B cell (primary cell): ENCODE measurements around the gene ARG1. TPM values are rescaled to one million over a fixed set of nuclear protein-coding genes. Genes with fewer than 3 reads are reported as not detected.

ENCODE experiments used
- ATAC-seq: fragments of 200-7000 bp; cut with Tn5 transposase; one replicate; pipeline ENCODE4 v1.10.0; 2021; ENCODE audit warnings: low read depth, mild to moderate bottlenecking, moderate number of reproducible peaks, moderate library complexity
- CTCF ChIA-PET: fragments of 350-600 bp; sonication (Branson Sonifier 250); formaldehyde crosslinking; loops from one replicate; lab custom pipeline; 2021; ENCODE audit warnings: antibody characterized with exemption, inconsistent platforms; lab: Charles Lee
- POLR2A ChIA-PET: fragments of 350-600 bp; sonication (Branson Sonifier 250); formaldehyde crosslinking; loops from one replicate; lab custom pipeline; 2021; ENCODE audit warnings: antibody characterized with exemption; lab: Charles Lee
- DNase-seq: peaks from one replicate; pipeline ENCODE4 v3.0.0; 2013
- H2AFZ ChIP-seq: 2 replicates; pipeline ENCODE4 v1.6.1; 2012; ENCODE audit warnings: mild to moderate bottlenecking, low read depth, low read length; ENCODE audit not compliant: insufficient read depth, poor library complexity, severe bottlenecking
- H3K27ac ChIP-seq, 2 donors: 1 replicate in 1 of 2; 2 replicates in 1 of 2; pipeline ENCODE4 v1.5.1; 2012 to 2013; ENCODE audit warnings: low read length in 2 of 2, mild to moderate bottlenecking in 2 of 2, moderate library complexity in 1 of 2
- H3K27me3 ChIP-seq, 4 experiments: fragments of 200-600 bp in 1 of 4; sonication (generic) in 1 of 4; replicated peaks in 1 of 4; 1 replicate in 2 of 4; 2 replicates in 2 of 4; pipeline versions ENCODE4 v1.6.1 to v1.7.0; 2013 to 2016; ENCODE audit warnings: low read length in 3 of 4, mild to moderate bottlenecking in 2 of 4, mixed read lengths in 1 of 4, moderate library complexity in 1 of 4; ENCODE audit not compliant: insufficient read depth in 4 of 4, control insufficient read depth in 3 of 4; ENCODE audit errors: control extremely low read depth in 1 of 4
- H3K36me3 ChIP-seq, 2 experiments: replicated peaks in 1 of 2; 1 replicate in 1 of 2; 2 replicates in 1 of 2; pipeline versions ENCODE4 v1.6.1 to v1.7.1; 2013; ENCODE audit warnings: low read length in 1 of 2; ENCODE audit not compliant: insufficient read depth in 2 of 2, control insufficient read depth in 1 of 2; ENCODE audit errors: control extremely low read depth in 1 of 2, extremely low read depth in 1 of 2
- H3K4me1 ChIP-seq, 2 donors: fragments of 200-600 bp in 1 of 2; sonication (generic) in 1 of 2; 1 replicate in 1 of 2; 2 replicates in 1 of 2; pipeline versions ENCODE4 v1.5.1 to v1.6.1; 2013 to 2017; ENCODE audit warnings: low read length in 2 of 2; ENCODE audit not compliant: control insufficient read depth in 2 of 2, insufficient read depth in 2 of 2
- H3K4me2 ChIP-seq: replicated peaks from 2 replicates; pipeline ENCODE3; 2012; ENCODE audit warnings: mild to moderate bottlenecking, low read depth, low read length; ENCODE audit not compliant: poor library complexity, severe bottlenecking
- H3K4me3 ChIP-seq, 5 experiments: fragments of 200-600 bp in 1 of 5; sonication (generic) in 1 of 5; 1 replicate in 3 of 5; 2 replicates in 2 of 5; pipeline versions ENCODE4 v1.5.1 to v1.7.0; 2011 to 2016; ENCODE audit warnings: low read length in 4 of 5, mild to moderate bottlenecking in 4 of 5, low read depth in 2 of 5, control low read depth in 1 of 5, moderate library complexity in 1 of 5; ENCODE audit not compliant: insufficient read depth in 1 of 5; ENCODE audit errors: control extremely low read depth in 1 of 5, extremely low read depth in 1 of 5
- H3K79me2 ChIP-seq: fragments of 200-600 bp; sonication (generic); one replicate; pipeline ENCODE4 v1.6.0; 2016; ENCODE audit warnings: low read length; ENCODE audit not compliant: control insufficient read depth, insufficient read depth
- H3K9ac ChIP-seq: fragments of 200-600 bp; sonication (generic); 2 replicates; pipeline ENCODE4 v1.6.1; 2017; ENCODE audit warnings: mild to moderate bottlenecking, low read length, moderate library complexity
- H3K9me3 ChIP-seq, 3 donors: one replicate each; pipeline versions ENCODE4 v1.6.1 to v1.7.1; 2013; ENCODE audit warnings: low read length in 2 of 3; ENCODE audit not compliant: control insufficient read depth in 2 of 3, insufficient read depth in 1 of 3; ENCODE audit errors: control extremely low read depth in 1 of 3
- H4K20me1 ChIP-seq: 2 replicates; pipeline ENCODE4 v1.6.0; 2012; ENCODE audit warnings: mild to moderate bottlenecking, low read length; ENCODE audit not compliant: insufficient read depth, control insufficient read depth, poor library complexity, severe bottlenecking
- H3K27ac Mint-ChIP-seq: one replicate; pipeline ENCODE4 v1.8.0; 2021; ENCODE audit warnings: mixed read lengths
- H3K27me3 Mint-ChIP-seq: one replicate; pipeline ENCODE4 v1.8.0; 2021; ENCODE audit warnings: mixed read lengths
- H3K4me1 Mint-ChIP-seq: one replicate; pipeline ENCODE4 v1.8.0; 2021; ENCODE audit warnings: mixed read lengths
- H3K4me3 Mint-ChIP-seq: one replicate; pipeline ENCODE4 v1.8.0; 2021; ENCODE audit warnings: mixed read lengths
- H3K9me3 Mint-ChIP-seq: one replicate; pipeline ENCODE4 v1.8.0; 2022; ENCODE audit warnings: mixed read lengths; ENCODE audit not compliant: insufficient read depth
- EZH2 ChIP-seq: IDR thresholded peaks from 2 replicates; pipeline ENCODE4 v1.6.1; 2012; ENCODE audit warnings: borderline replicate concordance, low read depth, mild to moderate bottlenecking, moderate library complexity, low read length; ENCODE audit not compliant: insufficient read depth, poor library complexity, severe bottlenecking
- WGBS: methylation state at CpG from one replicate; pipeline ENCODE4 v1.1.5; 2013; ENCODE audit warnings: missing lambda C conversion rate; ENCODE audit not compliant: insufficient coverage; 5-methylcytosine and 5-hydroxymethylcytosine counted together
- intact Hi-C: fragments of 100-400 bp; cut with micrococcal nuclease; formaldehyde crosslinking; loops from one replicate; pipeline ENCODE4 v1.10.0; 2022
- polyA plus RNA-seq: library from polyadenylated mRNA; depleted of rRNA; stranded (reverse); fragments of >200 nt; gene quantifications from 2 replicates; pipeline ENCODE4 v1.2.3, GENCODE V29; 2012
- total RNA-seq, 2 donors: library from RNA; stranded (reverse); fragments of 120-200 nt in 1 of 2; gene quantifications; 1 replicate in 1 of 2; 2 replicates in 1 of 2; pipeline versions ENCODE4 v1.2.3 to v1.2.4, GENCODE V29; 2013 to 2022
- TF ChIP-seq, protein P1 (sequence below): fragments of 200-600 bp; IDR thresholded peaks from one replicate; pipeline ENCODE4 v1.8.0; 2022; ENCODE audit warnings: antibody characterized with exemption, mild to moderate bottlenecking

ARG1 gene
- total and polyA plus RNA-seq, 2 donors (not counting 1 experiment from before 2014, with no cell fraction given): not detected

DNA sequence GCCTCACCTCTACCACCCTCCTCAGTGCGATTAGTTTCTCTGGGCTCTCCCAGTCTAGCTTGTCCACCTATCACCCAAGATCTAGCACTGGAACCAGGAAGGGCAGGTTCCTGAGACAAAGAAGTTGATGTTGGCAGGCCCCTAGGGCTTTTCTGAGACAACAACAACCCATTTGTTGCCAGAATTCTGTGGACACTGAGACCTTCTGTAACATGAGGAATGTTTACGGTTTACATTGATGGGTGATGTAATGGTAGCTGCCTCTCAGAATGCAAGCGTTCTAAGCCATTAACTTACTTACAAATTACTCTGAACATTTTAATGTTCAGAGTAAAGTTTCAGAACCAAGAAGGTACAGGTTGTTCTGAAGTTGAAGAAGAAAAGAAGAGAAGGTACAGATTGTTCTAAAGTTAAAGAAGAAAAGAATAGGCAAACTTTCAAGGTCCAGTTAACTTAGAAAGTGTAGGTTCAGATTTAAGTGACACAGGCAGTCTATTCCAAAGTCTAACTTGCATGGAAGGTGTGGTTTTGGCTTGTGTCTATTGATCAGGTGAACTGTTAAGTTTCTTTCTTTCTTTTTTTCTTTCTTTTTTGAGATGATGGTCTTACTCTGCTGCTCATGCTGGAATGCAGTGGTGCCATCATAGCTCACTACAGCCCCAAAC is 58.7 kb downstream of the ARG1 start:
- H3K27me3 ChIP-seq: peaks cover 0 to 3% (median 0%) of the 10 kb centered on the region in 4 experiments
- no peak overlapping the region for H3K27ac ChIP-seq
- Mint-ChIP-seq H3K27ac (no peak overlapping the region), H3K9me3 (no peaks in the 10 kb centered on the region), H3K27me3 (peaks cover 9% of the 10 kb centered on the region), H3K4me3 (no peak overlapping the region), H3K4me1 (peaks cover 33% of the 10 kb centered on the region)
- DNase-seq (no peak), ATAC-seq (no peak)
- H2AFZ ChIP-seq: no peak overlapping the region
- ChIA-PET CTCF (no interaction called here), POLR2A (no interaction called here)
- no peaks in the 10 kb centered on the region for H3K9me3 ChIP-seq
- no peaks in the 10 kb centered on the region for H3K36me3 ChIP-seq
- no peaks in the 10 kb centered on the region for H4K20me1 ChIP-seq
- no peak overlapping the region for H3K9ac ChIP-seq
- intact Hi-C loops: no loop called here
- H3K4me2 ChIP-seq: no peak overlapping the region
- peaks cover 16% of the 10 kb centered on the region for H3K79me2 ChIP-seq
- TF ChIP-seq, protein P1, sequence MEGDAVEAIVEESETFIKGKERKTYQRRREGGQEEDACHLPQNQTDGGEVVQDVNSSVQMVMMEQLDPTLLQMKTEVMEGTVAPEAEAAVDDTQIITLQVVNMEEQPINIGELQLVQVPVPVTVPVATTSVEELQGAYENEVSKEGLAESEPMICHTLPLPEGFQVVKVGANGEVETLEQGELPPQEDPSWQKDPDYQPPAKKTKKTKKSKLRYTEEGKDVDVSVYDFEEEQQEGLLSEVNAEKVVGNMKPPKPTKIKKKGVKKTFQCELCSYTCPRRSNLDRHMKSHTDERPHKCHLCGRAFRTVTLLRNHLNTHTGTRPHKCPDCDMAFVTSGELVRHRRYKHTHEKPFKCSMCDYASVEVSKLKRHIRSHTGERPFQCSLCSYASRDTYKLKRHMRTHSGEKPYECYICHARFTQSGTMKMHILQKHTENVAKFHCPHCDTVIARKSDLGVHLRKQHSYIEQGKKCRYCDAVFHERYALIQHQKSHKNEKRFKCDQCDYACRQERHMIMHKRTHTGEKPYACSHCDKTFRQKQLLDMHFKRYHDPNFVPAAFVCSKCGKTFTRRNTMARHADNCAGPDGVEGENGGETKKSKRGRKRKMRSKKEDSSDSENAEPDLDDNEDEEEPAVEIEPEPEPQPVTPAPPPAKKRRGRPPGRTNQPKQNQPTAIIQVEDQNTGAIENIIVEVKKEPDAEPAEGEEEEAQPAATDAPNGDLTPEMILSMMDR: no peak
- TF ChIP-seq EZH2: no peak
- WGBS: no CpG with 5 or more reads among the region's 3 CpGs
- H3K4me3 ChIP-seq: no peak overlapping the region
- peaks cover 19 to 23% of the 10 kb centered on the region in 2 donors for H3K4me1 ChIP-seq

Other genes with a start within 250 kb of the ARG1 start
- gene MED23, start 55.0 kb downstream of the ARG1 start, total RNA-seq: 55.4 and 57.1 TPM in 2 replicates
- gene MED23, start 55.0 kb downstream of the ARG1 start, polyA plus RNA-seq: 22.7 and 31.5 TPM in 2 replicates
- 0.25 and 0.58 TPM in 2 replicates for gene ENPP3, start 64.1 kb downstream of the ARG1 start, total RNA-seq
- 0.18 and 0.27 TPM in 2 replicates for gene ENPP3, start 64.1 kb downstream of the ARG1 start, polyA plus RNA-seq
- not detected in 2 replicates for gene OR2A4, start 128.2 kb downstream of the ARG1 start, total RNA-seq
- not detected in 2 replicates for gene OR2A4, start 128.2 kb downstream of the ARG1 start, polyA plus RNA-seq
- gene CTAGE9, start 137.8 kb downstream of the ARG1 start, total RNA-seq: not detected in 2 replicates
- not detected in 2 replicates for gene CTAGE9, start 137.8 kb downstream of the ARG1 start, polyA plus RNA-seq
- gene ENPP1, start 234.8 kb downstream of the ARG1 start, total RNA-seq: 0.07 and 0.42 TPM in 2 replicates
- 0.13 and 0.27 TPM in 2 replicates for gene ENPP1, start 234.8 kb downstream of the ARG1 start, polyA plus RNA-seq